Adrenal gland (tissue), 12 donors: ENCODE data around the gene SYT3. TPM values are rescaled to one million over a fixed set of nuclear protein-coding genes. Genes with fewer than 3 reads are reported as not detected.

Source experiments
- DNase-seq, 7 donors: peaks; one replicate each; pipeline ENCODE4 v3.0.0-alpha.2; 2019 to 2020
- H3K27ac ChIP-seq, 5 donors: fragments of 200-600 bp; sonication (generic) in 4 of 5; 1 replicate in 3 of 5; 2 replicates in 2 of 5; pipeline versions ENCODE4 v1.5.1 to v1.8.0; 2016 to 2020; ENCODE audit warnings: mild to moderate bottlenecking in 1 of 5
- H3K27me3 ChIP-seq: fragments of 200-600 bp; 2 replicates; pipeline ENCODE4 v1.8.0; 2021
- H3K36me3 ChIP-seq, 2 donors: fragments of 200-600 bp; replicated peaks in 1 of 2; 1 replicate in 1 of 2; 2 replicates in 1 of 2; pipeline versions ENCODE4 v1.5.1 to v1.8.0; 2018 to 2022
- H3K4me1 ChIP-seq, 2 donors: fragments of 200-600 bp; replicated peaks in 1 of 2; 1 replicate in 1 of 2; 2 replicates in 1 of 2; pipeline versions ENCODE4 v1.5.1 to v1.8.0; 2018 to 2021
- H3K4me3 ChIP-seq, 4 donors: fragments of 200-600 bp; sonication (generic) in 3 of 4; one replicate each; pipeline ENCODE4 v1.5.1; 2016 to 2018
- H3K9me3 ChIP-seq, 3 donors: fragments of 200-600 bp; sonication (generic) in 1 of 3; replicated peaks in 1 of 3; 1 replicate in 2 of 3; 2 replicates in 1 of 3; pipeline versions ENCODE4 v1.5.1 to v1.8.0; 2016 to 2021
- CTCF ChIP-seq, 6 experiments: fragments of 450-650 bp in 4 of 6; fragments of 200-600 bp in 2 of 6; sonication (generic) in 1 of 6; IDR thresholded peaks; 1 replicate in 5 of 6; 2 replicates in 1 of 6; pipeline versions ENCODE4 v1.5.1 to v1.8.0; 2016 to 2021; ENCODE audit warnings: antibody characterized with exemption in 6 of 6, mild to moderate bottlenecking in 2 of 6, moderate library complexity in 1 of 6
- POLR2A ChIP-seq, 2 donors: fragments of 450-650 bp; IDR thresholded peaks; one replicate each; pipeline ENCODE4 v1.6.1; 2017; ENCODE audit warnings: antibody characterized with exemption in 2 of 2, mild to moderate bottlenecking in 2 of 2, moderate library complexity in 1 of 2
- WGBS, 4 donors: extraction: QIAGEN DNeasy Blood & Tissue Kit in 2 of 4; methylation state at CpG; one replicate each; pipeline versions ENCODE4 v1.1.5 to v1.1.7; 2013 to 2017; 5-methylcytosine and 5-hydroxymethylcytosine counted together
- intact Hi-C, 2 donors: fragments of 100-400 bp; cut with DNase I; formaldehyde crosslinking; loops; one replicate each; pipeline versions ENCODE4 v1.14.1 to v1.15.0; 2022 to 2023
- polyA plus RNA-seq, 3 donors: library from polyadenylated mRNA; stranded (reverse); fragments of 200-250 nt in 2 of 3; fragments of 350-450 nt in 1 of 3; fragmentation: Illumina TruSeq in 1 of 3; extraction: RNeasy Lipid Tissue Mini Kit (QIAGEN cat#74804) in 1 of 3; gene quantifications; one replicate each; pipeline ENCODE4 v1.2.3, GENCODE V29; 2013 to 2014
- total RNA-seq, 9 donors: library from RNA; depleted of rRNA in 4 of 9; stranded (reverse); fragments of >200 nt in 4 of 9; fragments of 120-200 nt in 1 of 9; fragmentation: NEBNext Ultra II Directional in 1 of 9; extraction: Animal tissue kit (Norgen Biotek cat#: 25700) in 1 of 9; gene quantifications; one replicate each; pipeline versions ENCODE4 v1.1.0 to v1.2.4, GENCODE V29; 2013 to 2023
- donor health status: healthy with polysubstance abuse.
- donor health status: Bipolar disorder and iron deficiency.
- donor health status: DM: yes; HTN: yes; CAD: no.
- donor health status: DM: no; HTN: no; CAD: no.
- donor health status: DM: no; HTN: no; CAD: no.
- donor health status: DM: yes; HTN: yes; CAD: no.

Gene SYT3
- total and polyA plus RNA-seq, 12 donors, result 0.26 to 3.4 (median 0.75) TPM; not detected in 1

- peak overlapping the region in 1 of 4 donors; percentile 55 for H3K4me3 ChIP-seq
These were observed 18.2 kb upstream of the SYT3 start for GRCh38 chr19:50657712-50658440.

GRCh38 chr19:50657222-50657669 lies 17.6 kb upstream of the SYT3 start:
- 55 to 64% (median 59%) methylated on average over 6 of the region's 6 CpGs for WGBS, 4 donors
- Histone ChIP-seq H3K27me3 (no peaks in the 10 kb centered on the region), H3K9me3 (no peaks in the 10 kb centered on the region), H3K4me3 (no peak overlapping the region), H3K27ac (peak overlapping the region in 1 of 5 donors; percentile 70), H3K4me1 (peaks cover 0 to 10% of the 10 kb centered on the region in 2 donors), H3K36me3 (no peaks in the 10 kb centered on the region)
- TF ChIP-seq CTCF (IDR thresholded peaks at IDR 0.05) (no peak), POLR2A (IDR thresholded peaks at IDR 0.05) (no peak)
- intact Hi-C loops, result no loop called here
- no peak for DNase-seq

More at GRCh38 chr19:50657712-50658440, 18.2 kb upstream of the SYT3 start:
- peaks cover 0 to 10% of the 10 kb centered on the region in 2 donors for H3K4me1 ChIP-seq
- WGBS, 4 donors, result 2% methylated on average over 25 to 38 of the region's 38 CpGs
- H3K27ac ChIP-seq, result peak overlapping the region in 2 of 5 donors; percentile 88 to 92
- no peaks in the 10 kb centered on the region for H3K27me3 ChIP-seq
- TF ChIP-seq CTCF (IDR thresholded peaks at IDR 0.05), result no peak
- TF ChIP-seq POLR2A (IDR thresholded peaks at IDR 0.05), result peak in 1 of 2 donors; percentile 43
- H3K9me3 ChIP-seq, result no peaks in the 10 kb centered on the region
- no peaks in the 10 kb centered on the region for H3K36me3 ChIP-seq
- intact Hi-C loops, result no loop called here
- peak; percentile 96 to 99 (median 98) for DNase-seq

GRCh38 chr19:50654882-50655281 lies 15.2 kb upstream of the SYT3 start:
- no peak overlapping the region for H3K4me3 ChIP-seq
- H3K4me1 ChIP-seq, result peaks cover 0 to 10% of the 10 kb centered on the region in 2 donors
- no peak for DNase-seq
- no peaks in the 10 kb centered on the region for H3K9me3 ChIP-seq
- no peaks in the 10 kb centered on the region for H3K27me3 ChIP-seq
- H3K36me3 ChIP-seq, result no peaks in the 10 kb centered on the region
- H3K27ac ChIP-seq, result no peak overlapping the region
- intact Hi-C loops, result no loop called here
- TF ChIP-seq POLR2A (IDR thresholded peaks at IDR 0.05) (no peak), CTCF (IDR thresholded peaks at IDR 0.05) (no peak)

GRCh38 chr19:50652722-50653121 lies 13.0 kb upstream of the SYT3 start:
- Histone ChIP-seq H3K27ac (no peak overlapping the region), H3K4me3 (no peak overlapping the region), H3K9me3 (no peaks in the 10 kb centered on the region), H3K27me3 (peaks cover 1% of the 10 kb centered on the region), H3K4me1 (no peaks in the 10 kb centered on the region), H3K36me3 (no peaks in the 10 kb centered on the region)
- TF ChIP-seq CTCF (IDR thresholded peaks at IDR 0.05) (no peak), POLR2A (IDR thresholded peaks at IDR 0.05) (no peak)
- intact Hi-C loops, result no loop called here
- DNase-seq, result no peak
- WGBS, 4 donors, result 83 to 90% (median 88%) methylated on average over 6 of the region's 6 CpGs
